Right atrium auricular region (tissue), 2 donors: Measurements from ENCODE around the gene CUL1. TPM values are rescaled to one million over a fixed set of nuclear protein-coding genes. Genes with fewer than 3 reads are reported as not detected.

Experiments
- DNase-seq: peaks from one replicate; pipeline ENCODE4 v3.0.0-alpha.2; 2019; ENCODE audit warnings: low spot score
- H3K27ac ChIP-seq, 2 donors: fragments of 200-600 bp; sonication (generic); 1 replicate in 1 of 2; 2 replicates in 1 of 2; pipeline ENCODE4 v1.5.1; 2016 to 2019
- H3K27me3 ChIP-seq, 2 donors: fragments of 200-600 bp; sonication (generic); one replicate each; pipeline versions ENCODE4 v1.5.1 to v1.6.0; 2017 to 2019
- H3K36me3 ChIP-seq: fragments of 200-600 bp; sonication (generic); one replicate; pipeline ENCODE4 v1.5.1; 2016
- H3K4me1 ChIP-seq, 2 donors: fragments of 200-600 bp; sonication (generic); one replicate each; pipeline versions ENCODE4 v1.5.1 to v1.6.0; 2017 to 2019
- H3K4me3 ChIP-seq, 2 donors: fragments of 200-600 bp; sonication (generic); 1 replicate in 1 of 2; 2 replicates in 1 of 2; pipeline ENCODE4 v1.5.1; 2017 to 2019; ENCODE audit warnings: mild to moderate bottlenecking in 1 of 2, moderate library complexity in 1 of 2
- H3K9me3 ChIP-seq, 2 donors: fragments of 200-600 bp; sonication (generic); one replicate each; pipeline ENCODE4 v1.5.1; 2019
- CTCF ChIP-seq, 2 donors: fragments of 200-600 bp; sonication (generic); IDR thresholded peaks; one replicate each; pipeline ENCODE4 v1.5.1; 2019; ENCODE audit warnings: antibody characterized with exemption in 2 of 2
- total RNA-seq, 2 donors: library from RNA; depleted of rRNA; stranded (reverse); fragments of >200 nt; gene quantifications; one replicate each; pipeline ENCODE4 v1.1.0, GENCODE V29; 2016

The CUL1 gene
- total RNA-seq, 2 donors from 2014 or later = 40.2 to 46.7 TPM

DNA sequence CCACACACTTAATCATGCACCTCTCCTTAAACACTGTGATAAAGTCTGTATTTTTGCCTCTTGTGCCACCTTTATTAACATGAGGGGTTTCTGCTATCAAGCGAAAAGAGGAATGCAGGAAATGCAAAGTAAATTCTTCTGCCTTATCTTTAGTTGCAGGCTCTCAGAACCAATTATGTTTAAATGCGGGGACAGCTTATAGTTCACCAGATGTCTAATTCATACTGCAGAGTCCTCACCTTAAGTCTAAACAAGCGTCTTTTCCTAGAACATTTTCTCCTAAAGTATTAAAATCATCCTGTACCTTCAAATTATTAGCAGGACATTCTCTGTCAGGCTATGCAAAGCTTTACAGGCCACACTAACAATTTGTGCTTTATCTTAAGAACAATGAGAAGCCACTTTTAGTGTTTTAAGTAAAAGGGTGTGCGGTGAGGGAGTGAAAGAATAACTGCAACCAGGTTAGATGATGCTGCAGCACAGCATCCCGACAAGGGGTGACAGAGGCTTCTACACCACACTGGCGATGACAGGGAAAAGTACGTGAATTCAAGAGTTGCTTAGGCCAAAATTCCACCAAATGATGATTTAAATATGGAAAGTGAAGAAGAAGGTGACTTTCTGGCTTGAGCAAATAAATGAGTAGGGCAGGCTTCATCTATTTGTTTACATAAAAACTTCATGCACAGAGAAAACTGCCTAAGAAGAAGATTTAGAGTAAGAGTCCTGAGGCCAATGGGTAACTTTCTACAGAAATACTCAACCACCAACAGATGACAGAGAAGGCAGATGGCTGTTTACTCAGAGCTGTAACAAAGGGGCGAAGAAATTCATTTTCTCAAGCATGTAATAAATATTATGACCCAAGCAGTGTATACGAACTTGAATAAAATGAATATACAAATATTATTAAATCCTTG, 149.4 kb downstream of the CUL1 start:
- Histone ChIP-seq H3K36me3 (no peaks in the 10 kb centered on the region), H3K4me3 (no peak overlapping the region), H3K4me1 (no peaks in the 10 kb centered on the region), H3K9me3 (no peaks in the 10 kb centered on the region), H3K27ac (no peak overlapping the region), H3K27me3 (no peaks in the 10 kb centered on the region)
- TF ChIP-seq CTCF (IDR thresholded peaks at IDR 0.05) = no peak
- no peak for DNase-seq

DNA sequence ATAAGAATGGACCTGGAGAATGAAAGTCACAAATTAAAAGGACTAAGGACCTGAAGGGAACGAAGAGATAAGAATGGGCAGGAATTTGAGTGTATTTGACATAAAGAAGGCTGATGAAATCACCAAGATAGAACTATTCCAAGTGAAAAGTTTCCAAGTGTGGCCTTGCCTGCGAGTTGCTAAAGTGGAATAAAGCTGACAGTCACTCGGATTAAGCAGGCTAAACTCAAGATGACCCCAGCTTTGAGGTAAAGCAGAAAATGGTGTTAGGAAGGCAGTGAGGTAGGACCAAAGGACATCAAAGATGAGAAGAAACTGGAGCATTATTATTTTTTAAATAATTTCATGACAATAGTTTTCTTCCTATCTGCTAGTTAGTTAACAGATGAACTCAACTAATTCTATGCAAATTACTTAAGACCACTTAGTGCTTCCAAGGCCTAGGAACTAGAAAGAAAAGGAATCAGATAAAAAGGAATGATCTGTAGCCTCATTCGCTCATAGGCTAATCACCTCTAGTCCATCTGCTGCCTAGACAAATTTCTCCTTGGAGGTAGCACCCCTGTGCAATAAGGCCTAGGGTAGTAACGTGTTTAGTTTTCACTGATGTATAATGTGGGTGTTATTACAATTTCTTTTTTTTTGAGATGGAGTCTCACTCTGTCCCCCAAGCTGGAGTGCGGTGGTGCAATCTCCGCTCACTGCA, 150.8 kb downstream of the CUL1 start:
- Histone ChIP-seq H3K4me1 (no peaks in the 10 kb centered on the region), H3K27ac (no peak overlapping the region), H3K9me3 (no peaks in the 10 kb centered on the region), H3K36me3 (no peaks in the 10 kb centered on the region), H3K27me3 (no peaks in the 10 kb centered on the region), H3K4me3 (no peak overlapping the region)
- no peak for TF ChIP-seq CTCF (IDR thresholded peaks at IDR 0.05)
- no peak for DNase-seq

- H3K9me3 ChIP-seq = no peaks in the 10 kb centered on the region
- no peak for DNase-seq
Measured at GRCh38 chr7:148850564-148850963, 151.9 kb downstream of the CUL1 start.

More at GRCh38 chr7:148850564-148850963, 151.9 kb downstream of the CUL1 start:
- Histone ChIP-seq H3K4me3 (no peak overlapping the region), H3K4me1 (no peaks in the 10 kb centered on the region), H3K27ac (no peak overlapping the region), H3K27me3 (no peaks in the 10 kb centered on the region), H3K36me3 (no peaks in the 10 kb centered on the region)
- no peak for TF ChIP-seq CTCF (IDR thresholded peaks at IDR 0.05)

Other genes starting within 250 kb of the CUL1 start
- gene C7orf33, start 108.1 kb upstream of the CUL1 start, total RNA-seq = not detected
- gene EZH2, start 185.4 kb downstream of the CUL1 start, total RNA-seq = under 1 TPM; 0.26 to 0.98 TPM